SHP77 (cell line): ENCODE results near the gene PTPRF.

Experiments used
- DNase-seq, 2 experiments: peaks; one replicate each; lab custom pipeline; 2025; lab: John Stamatoyannopoulos, UW

Gene PTPRF

GRCh38 chr1:43664369-43664768 is 133.7 kb downstream of the PTPRF start:
- DNase-seq, result no peak

DNA sequence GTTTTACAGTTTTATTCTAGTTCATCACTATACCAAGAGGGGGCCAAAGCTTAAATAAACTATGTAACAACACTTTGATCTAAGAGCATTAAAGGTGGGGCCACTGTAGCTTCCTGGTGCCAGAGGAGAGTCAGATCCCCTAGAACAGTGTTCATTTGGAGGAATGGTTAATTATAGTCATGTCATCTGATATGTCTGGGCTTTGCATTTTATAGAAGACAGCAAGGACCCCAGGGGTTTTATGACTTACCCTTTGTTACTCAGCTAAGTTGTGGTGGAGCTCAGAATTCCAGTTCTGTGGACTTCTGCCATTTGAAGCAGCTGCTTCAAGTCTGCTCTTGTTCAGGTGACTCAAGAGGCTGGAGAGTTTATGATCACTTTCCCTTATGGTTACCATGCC is 135.9 kb downstream of the PTPRF start:
- DNase-seq, result no peak

GRCh38 chr1:43668956-43669355 is 138.3 kb downstream of the PTPRF start:
- no peak for DNase-seq

DNA sequence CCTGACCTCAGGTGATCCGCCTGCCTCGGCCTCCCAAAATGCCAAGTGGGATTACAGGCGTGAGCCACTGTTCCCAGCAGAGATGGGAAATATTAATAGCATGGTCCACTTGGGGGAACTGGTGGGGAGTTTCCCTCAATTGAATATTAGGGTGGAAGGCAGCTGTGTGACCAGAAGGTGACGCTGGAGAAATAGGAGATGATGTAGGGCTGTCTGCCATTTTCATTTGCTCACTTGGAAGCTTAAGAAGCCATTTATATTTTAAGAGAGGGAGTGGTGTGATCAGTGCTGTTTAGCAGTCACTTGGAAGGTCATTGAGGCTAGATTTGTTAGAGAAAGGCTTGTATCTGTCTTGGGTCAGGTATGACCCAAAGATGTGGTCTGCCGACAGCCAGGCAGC is 139.2 kb downstream of the PTPRF start:
- DNase-seq, result no peak

DNA sequence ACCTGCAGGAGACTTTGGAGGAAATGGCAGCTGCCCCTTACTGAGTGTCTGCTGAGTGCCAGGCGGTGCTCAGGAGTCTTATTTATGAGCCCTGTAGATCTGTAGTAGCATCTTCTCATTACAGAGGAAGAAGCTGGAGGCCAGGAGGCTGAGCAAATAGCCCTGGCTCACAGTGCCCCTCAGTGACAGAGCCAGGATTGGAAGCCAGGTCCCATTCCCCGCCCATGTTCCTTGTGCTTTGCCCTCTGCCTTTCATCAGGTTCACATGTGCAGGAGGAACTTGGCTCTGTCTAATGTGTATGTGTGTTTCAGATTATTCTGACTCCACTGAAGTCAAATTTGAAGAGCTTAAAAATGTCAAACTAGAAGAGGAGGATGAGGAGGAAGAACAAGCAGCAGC is 140.5 kb downstream of the PTPRF start:
- no peak for DNase-seq

DNA sequence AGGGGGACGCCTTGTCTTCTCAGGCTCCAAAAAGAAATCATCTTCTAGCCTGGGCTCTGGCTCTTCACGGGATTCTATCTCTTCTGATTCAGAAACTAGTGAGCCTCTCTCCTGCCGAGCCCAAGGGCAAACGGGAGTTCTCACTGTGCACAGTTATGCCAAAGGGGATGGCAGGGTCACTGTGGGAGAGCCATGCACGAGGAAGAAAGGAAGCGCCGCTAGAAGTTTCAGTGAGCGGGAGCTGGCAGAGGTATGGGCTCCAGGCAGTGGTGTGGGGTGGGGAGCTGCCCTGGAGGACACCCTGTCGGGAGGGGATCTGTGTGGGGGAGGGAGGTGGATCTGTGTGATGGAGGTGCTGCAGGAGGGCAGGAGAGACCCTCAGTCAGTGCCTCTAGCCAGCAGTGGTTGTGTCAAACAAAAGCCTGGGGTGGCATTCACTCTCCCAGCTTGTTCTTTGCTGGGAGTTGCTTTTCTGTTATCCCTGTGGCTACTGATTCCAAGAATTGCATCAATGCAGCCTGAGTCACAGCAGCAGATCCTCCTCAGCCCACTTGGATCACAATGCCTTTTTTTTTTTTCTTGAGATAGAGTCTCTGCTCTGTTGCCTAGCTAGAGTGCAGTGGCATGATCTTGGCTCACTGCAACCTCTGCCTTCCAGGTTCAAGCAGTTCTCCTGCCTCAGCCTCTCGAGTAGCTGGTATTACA is 141.1 kb downstream of the PTPRF start:
- no peak for DNase-seq

DNA sequence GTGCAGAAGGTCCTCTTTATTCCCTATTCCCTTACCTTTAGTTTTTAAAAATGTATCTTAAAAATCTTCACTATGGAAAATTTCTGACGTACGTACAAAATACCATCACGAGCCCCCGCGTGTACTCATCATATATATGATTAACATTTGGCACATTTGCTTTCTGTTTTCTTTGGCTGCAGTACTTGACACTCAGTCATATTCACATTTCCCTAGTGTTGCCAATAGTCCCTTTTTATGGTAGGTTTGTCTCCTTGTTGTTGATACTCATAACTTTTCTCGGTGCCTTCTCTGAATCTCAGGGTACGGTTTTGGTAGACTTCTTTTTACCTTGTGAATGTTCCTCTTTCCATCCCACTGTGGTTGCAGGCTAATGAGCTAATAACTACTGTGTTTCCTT is 142.6 kb downstream of the PTPRF start:
- DNase-seq, result no peak
